GM21390 (cell line): Measurements from ENCODE around the gene ZEB1.
"Not testable (repeated sequence)": the region's sequence is repeated elsewhere in the genome, so short reads cannot be mapped to it uniquely, and the experiment has no call there.

Source experiments
- ATAC-seq: cut with Tn5 transposase; IDR thresholded peaks from one replicate; pipeline ENCODE4 v1.9.1; 2021; ENCODE audit not compliant: unreplicated experiment

Gene ZEB1

GRCh38 chr10:31317652-31318381 is 1.2 kb upstream of the ZEB1 start:
- ATAC-seq = no peak

DNA sequence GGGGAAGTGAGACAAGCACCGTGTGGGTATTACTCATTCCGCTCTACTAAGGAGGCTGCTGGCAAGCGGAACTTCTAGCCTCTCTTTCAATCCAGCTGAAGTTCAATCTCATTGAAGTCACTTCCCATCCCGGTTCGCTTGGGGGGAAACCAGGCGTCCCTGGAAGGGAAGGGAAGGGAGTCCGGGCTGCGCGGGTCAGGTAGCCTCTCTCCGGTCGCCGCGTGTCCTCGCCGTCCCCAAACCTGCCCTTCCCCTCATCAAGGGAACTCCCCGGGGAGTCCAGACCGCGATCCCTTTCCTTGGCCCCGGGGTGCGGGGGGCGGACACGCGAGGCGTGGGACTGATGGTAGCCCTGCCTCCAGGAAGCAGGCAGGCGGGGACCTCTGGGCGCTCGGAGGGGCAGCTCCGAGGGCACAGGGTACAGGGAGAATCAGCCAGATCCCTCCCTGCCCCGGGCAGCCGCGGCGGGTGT is 598 bp upstream of the ZEB1 start:
- peak; percentile 75 for ATAC-seq

DNA sequence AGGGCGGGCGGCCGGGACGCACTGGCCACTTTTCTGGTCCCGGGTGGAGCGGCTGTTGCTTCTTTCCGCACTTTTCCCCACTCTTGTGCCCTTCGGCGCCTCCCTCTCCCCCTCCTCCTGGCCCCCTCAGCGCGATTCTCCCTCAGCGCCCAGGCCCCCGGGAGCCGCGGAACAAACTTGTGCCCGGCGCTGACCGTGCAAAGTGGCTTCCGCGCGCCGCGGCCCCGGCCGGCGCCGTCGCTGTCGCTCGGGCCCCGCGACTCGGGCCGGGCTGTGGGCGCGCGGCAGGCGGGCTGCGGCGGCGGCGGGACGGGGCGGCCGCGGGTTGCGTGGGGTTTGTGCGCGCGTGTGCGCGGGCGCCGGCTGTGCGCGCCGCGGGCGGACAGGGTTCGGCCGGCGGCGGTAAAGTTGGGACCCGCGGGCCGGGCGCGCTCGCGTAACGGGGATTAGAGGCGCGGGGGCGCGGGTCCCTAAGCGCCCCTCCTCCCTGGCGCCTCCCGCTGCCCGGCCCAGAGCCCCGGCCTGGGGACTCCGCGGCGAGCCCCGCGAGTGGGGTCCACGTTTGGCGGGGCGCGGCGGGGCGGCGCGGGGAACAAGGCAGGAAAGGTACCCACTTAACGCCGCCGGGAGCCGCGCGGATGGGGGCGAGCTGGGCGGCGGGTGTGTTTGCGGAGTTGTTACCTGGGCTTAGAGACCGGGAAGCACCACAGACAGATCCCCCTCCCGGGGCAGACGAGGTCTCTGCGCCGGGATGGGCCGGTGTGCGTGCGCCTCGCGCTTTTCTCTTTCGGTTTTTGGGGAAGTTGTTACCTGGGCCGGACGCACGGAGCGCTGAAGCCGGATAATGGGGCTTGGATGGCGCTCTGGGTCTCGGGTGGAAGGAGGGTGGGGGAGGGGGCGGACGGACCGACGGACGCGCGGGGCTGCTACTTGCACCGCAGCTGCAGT is 860 bp downstream of the ZEB1 start:
- ATAC-seq = peak; percentile 31

DNA sequence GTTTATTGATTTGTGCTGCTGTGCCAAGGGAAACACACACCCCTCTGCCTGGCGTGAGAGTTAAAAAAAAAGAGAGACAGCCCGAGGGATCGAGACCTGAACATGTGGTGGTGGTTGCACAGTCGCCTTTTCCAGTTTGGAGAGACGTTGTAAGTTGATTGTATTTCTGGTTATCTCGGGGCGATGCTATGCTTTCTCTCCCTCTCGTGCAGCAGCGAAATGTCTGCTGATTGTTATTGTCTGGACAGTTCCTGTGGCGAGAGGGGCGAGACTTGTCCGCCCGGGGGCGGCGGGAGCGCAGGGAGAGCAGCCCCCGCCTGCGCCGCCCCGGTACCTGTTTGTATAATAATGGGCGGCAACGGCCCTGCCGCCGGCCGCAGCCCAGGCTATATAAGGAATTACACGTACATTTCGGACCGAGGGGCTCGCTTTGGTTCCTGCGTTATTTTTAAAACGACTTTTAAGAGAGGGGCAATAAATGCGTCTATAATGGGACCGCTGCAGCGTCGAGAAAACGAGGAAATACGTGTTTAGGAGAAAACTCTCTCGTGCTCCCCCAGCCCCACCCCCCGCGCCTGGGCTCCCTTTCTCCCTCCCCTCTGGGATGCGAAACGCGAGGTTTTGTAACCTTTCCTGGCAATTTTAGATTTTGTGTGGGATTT is 1.7 kb downstream of the ZEB1 start:
- ATAC-seq = peak; percentile 24

GRCh38 chr10:31321396-31321941 is 2.5 kb downstream of the ZEB1 start:
- ATAC-seq = no peak

- ATAC-seq = no peak
Measured at GRCh38 chr10:31322647-31323046, 3.6 kb downstream of the ZEB1 start.

DNA sequence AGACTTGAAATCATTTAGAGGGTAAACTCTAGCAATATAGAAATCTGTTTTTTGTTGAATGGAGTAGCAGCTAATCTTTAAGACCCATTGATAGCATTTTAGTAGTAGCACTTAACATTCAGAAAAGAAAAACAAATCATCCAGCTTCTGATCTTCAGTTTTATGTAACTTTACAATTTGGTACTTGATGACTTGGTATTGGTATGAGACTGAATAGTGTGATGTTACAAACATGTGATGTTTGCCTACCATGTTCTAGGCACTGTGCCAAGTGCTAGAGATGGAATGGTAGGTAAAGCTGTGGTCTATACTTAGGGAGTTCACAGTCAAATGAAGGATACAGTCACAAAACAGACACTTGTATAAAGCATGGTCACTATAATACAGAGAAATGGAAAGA is 21.3 kb downstream of the ZEB1 start:
- ATAC-seq = no peak

DNA sequence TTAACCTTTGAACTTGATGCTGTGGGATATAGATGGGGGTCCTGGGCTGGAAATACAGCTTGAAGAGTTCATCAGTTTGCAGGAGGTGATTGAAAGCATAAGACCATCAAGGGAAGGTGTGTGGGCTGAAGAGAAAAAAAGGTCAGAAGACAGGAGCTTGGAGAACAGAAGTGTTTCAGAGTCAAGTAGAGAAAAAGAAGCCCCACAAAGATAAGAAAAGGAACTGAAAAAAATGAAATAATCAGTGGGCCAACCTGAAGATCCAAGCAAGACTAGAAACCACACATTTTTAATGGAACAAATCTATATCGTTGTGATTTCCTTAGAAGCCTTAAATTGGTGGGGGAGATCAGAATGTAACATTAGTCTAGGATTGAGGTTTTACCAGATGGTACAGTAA is 22.5 kb downstream of the ZEB1 start:
- ATAC-seq = no peak

DNA sequence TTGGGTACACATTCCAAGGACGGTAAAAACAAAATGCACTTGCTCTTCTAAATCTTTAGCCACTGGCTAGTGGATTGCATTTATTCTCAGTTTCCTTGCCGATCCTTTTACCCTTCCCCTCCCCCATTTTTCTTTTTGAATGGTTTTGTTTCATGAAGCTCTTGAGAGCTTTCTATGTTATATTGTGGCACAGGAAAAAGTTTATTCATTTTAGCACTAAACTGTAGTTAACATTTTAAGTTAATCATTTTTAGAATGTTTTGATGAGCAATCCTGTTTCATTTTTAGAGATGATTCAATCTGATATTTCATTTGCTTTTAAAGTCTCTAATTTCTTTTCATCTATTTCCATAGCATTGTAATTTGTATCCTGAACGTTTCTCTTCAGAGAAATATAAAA is 24.0 kb downstream of the ZEB1 start:
- no peak for ATAC-seq

DNA sequence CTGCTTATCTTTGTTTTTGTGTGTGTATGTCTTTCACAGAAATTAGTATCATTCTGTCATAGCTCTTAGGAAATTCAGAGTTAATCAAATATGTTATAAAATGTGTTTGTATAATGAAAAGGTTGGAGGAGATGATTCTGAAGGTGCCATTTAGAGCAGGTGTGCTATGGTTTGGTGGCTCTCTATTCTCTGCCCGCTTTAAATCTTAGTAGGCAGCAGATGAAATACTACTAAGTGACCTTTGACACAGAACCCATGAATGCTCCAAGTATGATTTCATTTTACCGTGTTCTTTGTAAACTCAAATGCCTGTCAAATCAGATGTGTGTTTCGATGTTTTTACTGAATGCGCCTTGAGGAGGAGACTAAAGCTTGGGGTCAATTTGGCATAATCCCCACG is 24.5 kb downstream of the ZEB1 start:
- ATAC-seq = no peak

GRCh38 chr10:31345886-31346285 is 26.9 kb downstream of the ZEB1 start:
- no peak for ATAC-seq

DNA sequence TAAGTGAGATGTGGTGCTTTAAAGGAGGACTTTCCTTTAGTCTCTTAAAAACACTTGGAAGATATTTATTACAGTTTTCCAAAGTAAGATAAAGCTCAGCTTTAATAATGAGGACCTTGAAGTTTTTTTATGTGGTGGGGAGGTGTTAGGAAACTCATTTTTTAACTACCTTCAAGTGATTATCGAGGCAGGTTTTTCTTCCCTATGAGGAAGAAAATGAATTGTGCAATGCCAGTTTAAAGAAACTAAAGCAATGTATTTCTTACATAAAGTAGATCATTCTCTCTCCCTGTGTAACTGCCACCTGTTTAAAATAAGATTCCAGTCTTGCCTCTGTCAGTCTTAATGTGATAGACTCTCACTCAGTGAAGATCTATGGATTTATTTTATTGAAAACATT is 27.9 kb downstream of the ZEB1 start:
- ATAC-seq = no peak

DNA sequence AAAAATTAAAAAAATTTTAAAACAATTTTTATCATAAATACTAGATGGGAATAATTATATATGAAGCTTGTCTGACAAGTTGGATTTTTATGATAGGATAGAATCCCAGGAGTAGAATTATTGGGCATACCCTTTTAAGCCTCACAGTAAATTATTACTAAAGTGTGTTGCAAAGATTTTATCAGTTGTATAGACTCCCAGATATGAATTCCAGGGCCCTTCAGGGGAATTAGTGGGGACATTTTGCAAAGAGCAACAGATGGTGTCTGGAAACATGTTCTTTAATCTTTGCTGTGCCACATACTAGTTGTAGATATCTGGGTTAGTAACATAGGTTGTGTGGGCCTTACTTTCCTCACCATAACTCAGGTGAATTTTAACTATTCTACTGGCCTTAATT is 28.7 kb downstream of the ZEB1 start:
- no peak for ATAC-seq

DNA sequence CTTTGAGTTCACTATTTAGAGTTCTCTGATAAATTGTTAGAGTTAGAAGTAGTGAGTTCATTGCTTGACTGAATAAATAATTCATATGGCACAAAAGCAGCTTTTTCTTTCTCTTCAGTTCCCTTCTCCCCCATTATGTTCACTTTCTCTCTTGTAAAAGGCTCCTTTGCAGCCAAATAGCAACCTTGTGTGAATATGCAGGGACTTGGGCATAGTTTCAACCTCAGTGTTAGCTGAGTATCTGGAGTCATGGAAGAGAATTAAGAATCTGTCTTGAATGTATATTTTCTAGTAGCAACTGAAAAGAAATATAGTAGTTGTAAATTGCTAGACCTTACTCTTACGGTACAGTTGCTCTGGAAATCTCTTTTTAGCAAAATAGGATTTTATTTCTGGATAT is 31.9 kb downstream of the ZEB1 start:
- ATAC-seq = no peak

GRCh38 chr10:31352436-31353226 is 33.6 kb downstream of the ZEB1 start:
- no peak for ATAC-seq

- ATAC-seq = peak; percentile 87
Measured at GRCh38 chr10:31353574-31353973, 34.6 kb downstream of the ZEB1 start.

DNA sequence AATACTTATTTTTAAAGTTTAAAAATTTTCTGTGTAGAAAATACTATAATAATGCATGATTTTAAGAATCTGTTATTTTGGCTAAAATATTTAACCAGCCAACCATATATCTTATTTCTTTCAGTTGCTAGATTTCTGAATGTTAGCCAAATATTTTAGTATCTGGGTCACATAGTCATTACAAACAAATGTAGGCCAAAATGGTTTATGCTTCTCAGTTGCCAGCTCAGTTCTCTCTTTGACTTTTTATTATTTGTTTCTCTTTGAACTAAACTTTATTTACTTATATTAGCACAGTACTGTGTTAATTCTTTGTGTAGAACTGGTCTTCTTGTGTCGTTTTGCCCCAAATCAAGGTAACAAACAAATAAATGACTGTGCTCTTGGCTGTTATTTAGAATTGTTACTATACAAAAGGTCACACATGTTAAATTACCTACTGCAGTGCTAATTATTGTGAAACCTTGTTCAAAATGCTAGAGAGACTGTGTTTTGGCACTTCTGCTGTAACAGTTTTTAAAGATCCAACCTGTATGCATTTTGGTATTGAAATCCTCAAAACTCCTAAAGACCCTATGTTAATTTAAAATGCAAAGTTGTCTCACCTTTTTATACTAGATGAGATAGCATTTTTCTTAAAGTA is 39.8 kb downstream of the ZEB1 start:
- ATAC-seq = no peak

DNA sequence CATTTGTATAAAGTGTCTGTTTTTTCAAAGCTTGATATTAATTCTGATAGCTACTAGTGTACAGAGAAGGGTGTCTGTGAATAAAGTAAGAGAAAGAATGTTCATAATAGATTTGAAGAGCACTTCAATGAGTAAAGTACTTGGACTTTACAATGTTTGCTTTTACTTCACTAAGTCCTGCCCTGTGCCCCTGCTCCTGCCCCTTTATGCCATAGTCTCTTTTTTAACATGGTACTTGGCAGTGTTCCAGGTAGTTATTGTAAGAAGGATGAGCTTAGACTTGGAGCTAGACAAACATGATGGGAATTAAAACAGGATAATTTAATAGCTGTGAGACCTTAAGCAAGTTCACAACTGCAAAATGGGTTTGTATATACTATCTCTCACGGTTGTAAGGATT is 41.0 kb downstream of the ZEB1 start:
- ATAC-seq = no peak

- not testable (repeated sequence) for ATAC-seq
Measured at GRCh38 chr10:31361475-31361874, 42.5 kb downstream of the ZEB1 start.

GRCh38 chr10:31362023-31362641 is 43.1 kb downstream of the ZEB1 start:
- ATAC-seq = no peak
